Caco-2 (cell line): ENCODE measurements around the gene CPED1. TPM values are rescaled to one million over a fixed set of nuclear protein-coding genes. Genes with fewer than 3 reads are reported as not detected.
"Not testable (repeated sequence)": the region's sequence is repeated elsewhere in the genome, so short reads cannot be mapped to it uniquely, and the experiment has no call there.

Source experiments
- BruUV-seq: library from RNA; stranded (reverse); fragments of 400-500 nt; replicated peaks from 2 replicates; lab custom pipeline; 2021; lab: Mats Ljungman, UMichigan
- CTCF ChIA-PET: fragments of 300-600 bp; sonication (Branson Sonifier 250); formaldehyde crosslinking; loops from one replicate; lab custom pipeline; 2022; ENCODE audit warnings: antibody characterized with exemption; lab: Charles Lee
- POLR2A ChIA-PET: fragments of 300-600 bp; sonication (Branson Sonifier 250); formaldehyde crosslinking; loops from one replicate; lab custom pipeline; 2022; ENCODE audit warnings: antibody characterized with exemption; lab: Charles Lee
- DNase-seq, 2 experiments: peaks; one replicate each; pipeline versions ENCODE4 v3.0.0 to v3.0.0-alpha.2; 2020 to 2022
- H3K27me3 ChIP-seq: replicated peaks from 2 replicates; pipeline ENCODE4 v1.6.0; 2011; ENCODE audit warnings: low read length; ENCODE audit not compliant: control insufficient read depth, insufficient read depth
- H3K36me3 ChIP-seq: 2 replicates; pipeline ENCODE4 v1.5.1; 2011; ENCODE audit warnings: low read length; ENCODE audit not compliant: control insufficient read depth, insufficient read depth
- H3K4me1 ChIP-seq: fragments of 250-450 bp; sonication (Bioruptor Pico); 2 replicates; pipeline ENCODE4 v1.5.1; 2020; ENCODE audit warnings: mild to moderate bottlenecking
- H3K4me3 ChIP-seq: 2 replicates; pipeline ENCODE4 v1.5.1; 2011; ENCODE audit warnings: low read depth, mild to moderate bottlenecking, control low read depth, low read length
- H3K9me3 ChIP-seq: fragments of 250-450 bp; sonication (Bioruptor Pico); 2 replicates; pipeline ENCODE4 v1.5.1; 2020; ENCODE audit warnings: mild to moderate bottlenecking, moderate library complexity
- H3K27ac Mint-ChIP-seq: one replicate; pipeline ENCODE4 v1.8.0; 2022; ENCODE audit warnings: mixed read lengths; ENCODE audit not compliant: unreplicated experiment
- H3K27me3 Mint-ChIP-seq: one replicate; pipeline ENCODE4 v1.8.0; 2022; ENCODE audit warnings: mixed read lengths; ENCODE audit not compliant: insufficient read depth, unreplicated experiment
- H3K36me3 Mint-ChIP-seq: one replicate; pipeline ENCODE4 v1.8.0; 2022; ENCODE audit warnings: mild to moderate bottlenecking, mixed read lengths; ENCODE audit not compliant: insufficient read depth, unreplicated experiment
- H3K4me1 Mint-ChIP-seq: one replicate; pipeline ENCODE4 v1.8.0; 2022; ENCODE audit warnings: low read depth, mixed read lengths; ENCODE audit not compliant: unreplicated experiment
- H3K4me3 Mint-ChIP-seq: one replicate; pipeline ENCODE4 v1.8.0; 2022; ENCODE audit warnings: mild to moderate bottlenecking, moderate library complexity, mixed read lengths; ENCODE audit not compliant: unreplicated experiment
- H3K9me3 Mint-ChIP-seq: one replicate; pipeline ENCODE4 v1.8.0; 2022; ENCODE audit warnings: mixed read lengths; ENCODE audit not compliant: unreplicated experiment
- CTCF ChIP-seq, 2 experiments: fragments of 200-600 bp in 1 of 2; IDR thresholded peaks; 1 replicate in 1 of 2; 2 replicates in 1 of 2; pipeline versions ENCODE4 v1.5.1 to v1.8.0; 2011 to 2022; ENCODE audit warnings: antibody characterized with exemption in 1 of 2, control low read depth in 1 of 2, inconsistent platforms in 1 of 2, low read depth in 1 of 2, low read length in 1 of 2, mild to moderate bottlenecking in 1 of 2, moderate library complexity in 1 of 2; ENCODE audit not compliant: insufficient read depth in 1 of 2, severe bottlenecking in 1 of 2, unreplicated experiment in 1 of 2
- intact Hi-C: fragments of 100-400 bp; cut with micrococcal nuclease; formaldehyde crosslinking; loops from one replicate; pipeline ENCODE4 v1.10.0; 2022; ENCODE audit not compliant: unreplicated experiment
- total RNA-seq: library from RNA; stranded (reverse); gene quantifications from 2 replicates; pipeline ENCODE4 v1.2.3, GENCODE V29; 2022

The CPED1 gene
- total RNA-seq, 1 experiment from 2014 or later = 0.23 TPM

GRCh38 chr7:121061677-121062582 lies 73.4 kb downstream of the CPED1 start:
- BruUV-seq = no TSS peak
- H3K4me3 Mint-ChIP-seq = no peak overlapping the region
- ChIA-PET POLR2A (no interaction called here), CTCF (no interaction called here)
- no peak for TF ChIP-seq CTCF (IDR thresholded peaks at IDR 0.05; ENCODE audit: insufficient read depth in 1 of 2, low read depth in 1 of 2, low read length in 1 of 2, severe bottlenecking in 1 of 2, unreplicated experiment in 1 of 2)
- H3K36me3 Mint-ChIP-seq = no peaks in the 10 kb centered on the region
- intact Hi-C loops = no loop called here
- H3K27ac Mint-ChIP-seq = no peak overlapping the region
- H3K9me3 Mint-ChIP-seq = no peaks in the 10 kb centered on the region
- no peaks in the 10 kb centered on the region for H3K27me3 ChIP-seq
- no peaks in the 10 kb centered on the region for H3K4me1 Mint-ChIP-seq
- H3K4me1 ChIP-seq = no peaks in the 10 kb centered on the region
- no peak overlapping the region for H3K4me3 ChIP-seq
- H3K27me3 Mint-ChIP-seq = no peaks in the 10 kb centered on the region
- no peaks in the 10 kb centered on the region for H3K36me3 ChIP-seq
- H3K9me3 ChIP-seq = no peaks in the 10 kb centered on the region
- no peak for DNase-seq

- no peaks in the 10 kb centered on the region for H3K9me3 ChIP-seq
- ChIA-PET POLR2A (no interaction called here), CTCF (no interaction called here)
- no peak for DNase-seq
- TF ChIP-seq CTCF (IDR thresholded peaks at IDR 0.05; ENCODE audit: insufficient read depth in 1 of 2, low read depth in 1 of 2, low read length in 1 of 2, severe bottlenecking in 1 of 2, unreplicated experiment in 1 of 2) = no peak
- H3K4me1 Mint-ChIP-seq = no peaks in the 10 kb centered on the region
- no peak overlapping the region for H3K4me3 ChIP-seq
- H3K36me3 ChIP-seq = no peaks in the 10 kb centered on the region
- no peaks in the 10 kb centered on the region for H3K36me3 Mint-ChIP-seq
- H3K27me3 ChIP-seq = no peaks in the 10 kb centered on the region
- no TSS peak for BruUV-seq
- no peak overlapping the region for H3K4me3 Mint-ChIP-seq
- no peaks in the 10 kb centered on the region for H3K9me3 Mint-ChIP-seq
- no peaks in the 10 kb centered on the region for H3K27me3 Mint-ChIP-seq
- H3K27ac Mint-ChIP-seq = no peak overlapping the region
- intact Hi-C loops = no loop called here
- H3K4me1 ChIP-seq = no peaks in the 10 kb centered on the region
Observed at GRCh38 chr7:121062671-121063279, 74.3 kb downstream of the CPED1 start.

DNA sequence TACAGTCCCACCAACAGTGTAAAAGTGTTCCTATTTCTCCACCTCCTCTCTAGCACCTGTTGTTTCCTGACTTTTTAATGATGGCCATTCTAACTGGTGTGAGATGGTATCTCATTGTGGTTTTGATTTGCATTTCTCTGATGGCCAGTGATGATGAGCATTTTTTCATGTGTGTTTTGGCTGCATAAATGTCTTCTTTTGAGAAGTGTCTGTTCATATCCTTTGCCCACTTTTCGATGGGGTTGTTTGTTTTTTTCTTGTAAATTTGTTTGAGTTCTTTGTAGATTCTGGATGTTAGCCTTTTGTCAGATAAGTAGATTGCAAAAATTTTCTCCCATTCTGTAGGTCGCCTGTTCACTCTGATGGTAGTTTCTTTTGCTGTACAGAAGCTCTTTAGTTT lies 79.2 kb downstream of the CPED1 start:
- intact Hi-C loops, H3K27ac Mint-ChIP-seq, DNase-seq, H3K9me3 ChIP-seq, H3K4me1 ChIP-seq, H3K36me3 ChIP-seq, BruUV-seq, H3K4me3 ChIP-seq, H3K27me3 ChIP-seq, H3K9me3 Mint-ChIP-seq, H3K4me1 Mint-ChIP-seq, H3K27me3 Mint-ChIP-seq, POLR2A ChIA-PET, H3K36me3 Mint-ChIP-seq, H3K4me3 Mint-ChIP-seq, CTCF ChIA-PET: not testable (repeated sequence)
